HUES48 (cell line): ENCODE results near the gene EPHA3.

Experiments
- H3K27ac ChIP-seq: one replicate; pipeline ENCODE4 v1.7.0; 2013; ENCODE audit warnings: low read depth, low read length, inconsistent platforms
- H3K27me3 ChIP-seq: 2 replicates; pipeline ENCODE4 v1.6.1; 2013; ENCODE audit warnings: mild to moderate bottlenecking, low read length; ENCODE audit not compliant: control insufficient read depth, insufficient read depth
- H3K36me3 ChIP-seq: 2 replicates; pipeline ENCODE4 v1.6.1; 2013; ENCODE audit warnings: low read length; ENCODE audit not compliant: control insufficient read depth, insufficient read depth
- H3K4me1 ChIP-seq: 2 replicates; pipeline ENCODE4 v1.6.1; 2013; ENCODE audit warnings: mild to moderate bottlenecking, low read length; ENCODE audit not compliant: control insufficient read depth, insufficient read depth
- H3K4me3 ChIP-seq: 2 replicates; pipeline ENCODE4 v1.5.1; 2013; ENCODE audit warnings: mild to moderate bottlenecking, low read depth, low read length
- H3K9ac ChIP-seq: 2 replicates; pipeline ENCODE4 v1.6.1; 2013; ENCODE audit warnings: mild to moderate bottlenecking, low read depth, low read length, moderate library complexity
- H3K9me3 ChIP-seq: 2 replicates; pipeline ENCODE4 v1.6.1; 2013; ENCODE audit warnings: low read length; ENCODE audit not compliant: control insufficient read depth, insufficient read depth

Gene EPHA3

DNA sequence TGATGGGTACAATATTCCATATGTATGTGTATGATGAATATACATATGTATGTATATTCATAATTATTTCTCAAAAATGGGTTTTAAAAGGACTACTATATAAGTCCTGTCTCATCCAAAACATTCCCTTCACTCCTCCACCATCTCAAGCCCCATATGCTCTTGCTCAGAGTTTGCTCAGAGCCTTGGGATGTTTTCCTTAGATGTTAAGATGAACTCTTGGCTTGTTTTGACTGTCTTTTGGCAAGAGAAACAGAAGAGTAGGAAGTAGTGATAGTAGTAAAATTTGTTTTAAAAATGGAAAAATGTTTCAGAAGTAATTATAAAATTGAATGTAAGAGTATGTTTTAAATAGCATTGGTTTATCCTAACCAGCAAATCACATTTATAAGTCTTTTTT, 6.2 kb upstream of the EPHA3 start:
- Histone ChIP-seq H3K36me3 (no peaks in the 10 kb centered on the region), H3K9ac (no peak overlapping the region), H3K4me3 (no peak overlapping the region), H3K9me3 (no peaks in the 10 kb centered on the region), H3K27me3 (peaks cover 10% of the 10 kb centered on the region; the same call in 1 of the 2 replicates), H3K4me1 (0 out of 2 replicates have a peak, but pooled peaks cover 6% of the 10 kb centered on the region), H3K27ac (no peak overlapping the region)

DNA sequence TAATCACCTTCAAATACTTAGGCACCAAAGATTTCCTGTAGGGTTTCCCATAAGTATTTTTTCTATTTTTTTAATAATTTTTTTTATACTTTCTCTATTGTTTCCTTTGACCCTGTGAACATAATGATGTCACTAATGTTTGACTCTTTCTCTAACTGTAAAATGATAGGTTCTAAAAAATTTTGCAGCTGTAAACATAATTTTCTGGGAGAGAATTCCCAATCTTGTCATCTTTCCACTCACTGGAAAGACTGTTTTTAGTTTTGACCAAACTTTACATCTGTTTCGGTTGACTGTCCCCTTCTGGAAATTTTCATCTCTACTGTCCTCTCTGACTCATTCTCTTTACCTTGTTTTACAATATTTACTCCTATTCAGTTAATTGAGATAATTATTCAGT, 5.5 kb upstream of the EPHA3 start:
- Histone ChIP-seq H3K4me1 (peaks cover 8% of the 10 kb centered on the region; the same call in 1 of the 2 replicates), H3K4me3 (no peak overlapping the region), H3K9ac (no peak overlapping the region), H3K9me3 (no peaks in the 10 kb centered on the region), H3K27ac (no peak overlapping the region), H3K27me3 (peaks cover 17% of the 10 kb centered on the region), H3K36me3 (no peaks in the 10 kb centered on the region)

DNA sequence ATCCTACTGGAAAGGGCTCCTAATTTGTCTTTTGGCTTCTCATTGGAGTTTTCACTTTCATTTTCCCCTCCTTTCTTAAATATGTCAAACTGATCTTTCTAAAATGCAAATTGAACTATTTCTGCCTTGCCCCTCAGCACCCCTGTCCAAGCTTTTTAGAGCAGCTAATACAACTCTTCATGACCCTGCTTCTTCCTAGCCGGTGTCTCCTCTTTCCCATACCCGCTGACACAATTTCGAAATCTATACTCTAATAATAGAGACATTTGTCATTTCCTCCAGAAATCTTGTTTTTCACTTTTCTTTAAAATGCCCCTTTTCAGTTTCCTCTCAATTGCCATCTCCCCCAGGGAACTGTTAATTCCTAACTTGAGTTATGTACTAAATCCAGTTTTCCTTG, 2.9 kb upstream of the EPHA3 start:
- peaks cover 3% of the 10 kb centered on the region; the same call in 1 of the 2 replicates for H3K4me1 ChIP-seq
- H3K36me3 ChIP-seq = no peaks in the 10 kb centered on the region
- H3K27me3 ChIP-seq = peaks cover 42% of the 10 kb centered on the region
- no peaks in the 10 kb centered on the region for H3K9me3 ChIP-seq
- H3K27ac ChIP-seq = no peak overlapping the region
- no peak overlapping the region for H3K4me3 ChIP-seq
- H3K9ac ChIP-seq = no peak overlapping the region

DNA sequence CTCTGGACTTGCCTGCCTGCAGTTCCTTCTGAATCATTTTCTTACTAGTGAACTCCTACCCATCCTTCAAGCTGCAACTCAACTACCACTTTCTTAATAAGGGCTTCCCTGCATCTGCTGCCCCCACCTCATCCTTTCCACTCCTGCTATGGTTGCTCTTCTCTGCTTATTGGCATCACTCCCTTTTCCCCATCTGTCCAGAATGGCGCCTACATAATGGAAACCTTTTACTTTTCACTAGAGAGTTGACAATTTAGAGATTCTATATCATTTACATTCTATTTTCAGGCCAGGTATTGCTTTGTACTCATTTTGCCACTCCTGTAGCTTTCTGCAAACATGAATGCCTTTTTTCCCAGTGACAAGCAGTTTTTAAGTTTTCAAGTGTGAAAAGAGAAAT, 1.9 kb upstream of the EPHA3 start:
- Histone ChIP-seq H3K9ac (no peak overlapping the region), H3K27me3 (peaks cover 46% of the 10 kb centered on the region), H3K4me3 (no peak overlapping the region), H3K27ac (no peak overlapping the region), H3K4me1 (peaks cover 3% of the 10 kb centered on the region; the same call in 1 of the 2 replicates), H3K9me3 (no peaks in the 10 kb centered on the region), H3K36me3 (no peaks in the 10 kb centered on the region)

DNA sequence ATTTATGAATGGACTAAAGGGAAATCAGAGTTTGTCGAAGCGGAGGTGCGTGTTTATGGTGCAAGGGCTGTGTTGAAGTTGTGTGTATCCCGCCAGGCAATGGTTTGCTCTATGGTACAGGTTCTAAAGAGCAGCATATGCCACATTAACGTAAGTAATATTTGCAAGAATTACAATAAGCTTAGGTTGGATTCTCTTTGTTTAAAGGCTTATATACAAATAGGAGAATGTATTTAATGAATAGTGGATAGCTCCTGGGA, 800 bp downstream of the EPHA3 start:
- Histone ChIP-seq H3K9ac (no peak overlapping the region), H3K9me3 (no peaks in the 10 kb centered on the region), H3K27ac (no peak overlapping the region), H3K27me3 (peaks cover 52% of the 10 kb centered on the region), H3K36me3 (no peaks in the 10 kb centered on the region), H3K4me1 (peaks cover 3% of the 10 kb centered on the region; the same call in 1 of the 2 replicates), H3K4me3 (peak overlapping the region; percentile 63; the same call in 1 of the 2 replicates)

DNA sequence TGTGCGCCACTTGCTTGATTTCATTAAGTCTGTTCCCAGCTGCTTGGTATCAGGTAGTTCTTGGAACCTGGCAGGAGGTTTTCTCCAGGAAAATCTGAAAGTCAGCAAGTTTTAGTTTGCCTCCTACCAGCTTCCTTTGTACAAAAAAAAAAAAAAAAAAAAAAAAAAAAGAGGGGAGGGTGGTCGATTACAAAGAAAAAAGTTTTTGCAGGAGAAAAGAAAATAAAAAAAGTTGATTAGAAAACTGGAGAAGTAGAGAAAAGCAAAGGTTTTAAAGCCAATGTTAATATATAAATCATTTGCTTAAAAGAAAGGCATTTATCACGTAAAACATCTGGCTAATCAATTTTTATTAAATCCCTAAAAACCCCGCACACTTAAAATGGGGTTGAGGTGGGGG, 5.9 kb downstream of the EPHA3 start:
- no peaks in the 10 kb centered on the region for H3K36me3 ChIP-seq
- no peak overlapping the region for H3K4me3 ChIP-seq
- no peak overlapping the region for H3K9ac ChIP-seq
- no peaks in the 10 kb centered on the region for H3K9me3 ChIP-seq
- peaks cover 46% of the 10 kb centered on the region for H3K27me3 ChIP-seq
- peaks cover 20% of the 10 kb centered on the region for H3K4me1 ChIP-seq
- H3K27ac ChIP-seq = no peak overlapping the region

DNA sequence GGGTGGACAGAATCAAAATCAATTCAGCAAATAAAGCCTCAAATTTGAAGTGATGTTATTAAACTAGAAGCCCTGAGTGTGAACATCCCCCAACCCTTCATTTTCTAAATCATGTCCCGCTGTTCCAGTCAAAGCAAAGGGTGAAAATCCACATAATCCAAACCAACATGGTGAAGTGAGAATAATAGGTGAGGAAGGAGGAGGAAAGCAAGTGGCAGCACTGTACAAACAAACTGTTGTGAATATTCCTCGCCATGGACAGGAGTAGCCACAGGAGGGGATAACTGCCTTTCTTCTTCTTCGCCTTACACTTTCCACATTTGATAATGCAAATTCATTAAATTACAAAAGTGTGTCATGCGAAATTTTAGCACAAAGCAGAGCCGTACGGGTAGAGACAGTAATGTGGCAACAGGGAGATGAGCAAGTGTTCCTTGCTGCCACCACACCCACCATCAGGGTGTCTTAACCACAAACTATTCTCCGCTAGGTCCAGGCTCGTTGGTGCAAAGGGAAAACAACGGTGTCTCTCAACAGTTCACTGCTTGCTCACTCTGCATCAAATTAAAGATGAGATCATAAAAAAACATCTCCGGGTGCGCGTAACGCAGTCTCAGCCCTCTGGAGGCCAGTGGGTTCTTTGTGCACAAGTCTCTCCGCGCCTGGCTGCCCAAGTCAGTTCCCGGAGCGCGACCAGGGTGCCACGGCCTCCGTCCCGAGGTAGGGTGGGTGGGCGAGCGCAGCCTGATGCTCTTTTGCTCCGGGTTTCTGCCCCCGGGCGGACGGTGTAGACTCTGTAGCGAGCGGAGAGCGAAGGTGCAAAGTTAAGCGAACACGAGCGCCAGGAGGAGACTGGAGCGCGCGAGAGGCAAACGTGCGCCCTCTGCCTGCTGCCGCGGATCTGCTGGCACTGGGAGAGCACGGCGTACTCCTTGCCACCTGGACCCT, 6.7 kb downstream of the EPHA3 start:
- Histone ChIP-seq H3K36me3 (no peaks in the 10 kb centered on the region), H3K4me1 (peaks cover 20% of the 10 kb centered on the region), H3K27ac (peak overlapping the region; percentile 31), H3K9me3 (no peaks in the 10 kb centered on the region), H3K4me3 (peak overlapping the region; percentile 67), H3K27me3 (peaks cover 38% of the 10 kb centered on the region), H3K9ac (no peak overlapping the region)

DNA sequence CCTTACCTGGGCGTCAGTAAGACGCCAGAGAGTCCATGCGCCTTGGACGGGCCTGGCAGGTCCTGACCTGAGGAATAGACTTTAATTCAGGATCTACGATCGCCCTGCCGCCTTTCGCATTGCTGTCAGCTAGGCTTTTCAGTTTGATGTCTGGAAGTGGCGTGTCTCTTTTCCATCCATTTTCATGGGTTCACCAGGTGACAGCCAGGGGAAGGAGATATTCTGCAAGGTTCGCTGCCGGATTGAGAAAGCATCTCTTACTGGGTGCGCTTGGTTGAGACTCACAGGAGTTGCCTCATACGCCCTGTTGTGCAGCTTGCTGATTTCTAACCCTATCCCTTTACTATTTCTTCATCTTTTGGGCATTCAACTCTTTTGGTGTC, 7.4 kb downstream of the EPHA3 start:
- Histone ChIP-seq H3K36me3 (no peaks in the 10 kb centered on the region), H3K4me3 (peak overlapping the region; percentile 67), H3K27me3 (peaks cover 32% of the 10 kb centered on the region), H3K9ac (no peak overlapping the region), H3K4me1 (peaks cover 20% of the 10 kb centered on the region), H3K9me3 (no peaks in the 10 kb centered on the region), H3K27ac (no peak overlapping the region)

DNA sequence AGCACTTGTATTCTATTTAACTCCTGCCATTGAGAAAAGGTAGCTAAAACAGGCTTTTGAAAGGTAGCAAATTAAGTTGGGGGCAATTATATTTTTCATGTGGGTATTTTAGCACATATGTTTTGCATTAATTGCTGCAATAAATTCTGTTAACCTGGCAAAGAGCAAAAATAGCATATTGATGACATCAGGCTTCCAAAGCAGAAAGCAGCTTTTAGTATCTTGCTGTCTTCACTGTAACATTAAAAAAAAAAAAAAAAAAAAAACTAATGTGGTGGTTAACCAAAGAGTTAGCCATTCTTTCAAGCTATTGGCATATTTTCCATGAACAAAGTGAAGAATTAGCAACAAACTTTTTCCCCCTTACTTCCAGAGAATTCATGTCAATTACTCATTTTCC, 9.1 kb downstream of the EPHA3 start:
- Histone ChIP-seq H3K9ac (no peak overlapping the region), H3K27ac (no peak overlapping the region), H3K36me3 (no peaks in the 10 kb centered on the region), H3K27me3 (peaks cover 31% of the 10 kb centered on the region), H3K4me3 (no peak overlapping the region), H3K4me1 (peaks cover 20% of the 10 kb centered on the region), H3K9me3 (no peaks in the 10 kb centered on the region)

DNA sequence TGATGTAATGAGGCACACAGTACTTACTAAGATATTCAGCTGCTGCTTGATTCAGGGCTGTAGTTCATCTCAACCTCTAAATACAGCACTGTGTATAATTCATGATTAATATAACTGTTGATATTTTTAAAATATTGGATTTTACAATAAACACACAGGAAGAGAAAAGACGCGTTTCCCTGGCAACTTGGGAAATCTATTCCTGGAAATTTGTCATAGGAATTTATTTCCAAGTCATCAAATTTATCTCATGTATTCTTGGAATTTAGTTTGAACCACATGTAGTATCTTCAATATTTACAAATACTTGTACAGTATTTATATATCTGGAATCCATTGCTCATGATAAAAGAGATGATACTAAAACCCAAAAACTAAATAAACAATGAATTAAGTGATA, 30.6 kb downstream of the EPHA3 start:
- no peak overlapping the region for H3K4me3 ChIP-seq
- H3K9ac ChIP-seq = no peak overlapping the region
- H3K27ac ChIP-seq = no peak overlapping the region
- H3K9me3 ChIP-seq = no peaks in the 10 kb centered on the region
- H3K4me1 ChIP-seq = no peaks in the 10 kb centered on the region
- H3K36me3 ChIP-seq = no peaks in the 10 kb centered on the region
- H3K27me3 ChIP-seq = no peaks in the 10 kb centered on the region

DNA sequence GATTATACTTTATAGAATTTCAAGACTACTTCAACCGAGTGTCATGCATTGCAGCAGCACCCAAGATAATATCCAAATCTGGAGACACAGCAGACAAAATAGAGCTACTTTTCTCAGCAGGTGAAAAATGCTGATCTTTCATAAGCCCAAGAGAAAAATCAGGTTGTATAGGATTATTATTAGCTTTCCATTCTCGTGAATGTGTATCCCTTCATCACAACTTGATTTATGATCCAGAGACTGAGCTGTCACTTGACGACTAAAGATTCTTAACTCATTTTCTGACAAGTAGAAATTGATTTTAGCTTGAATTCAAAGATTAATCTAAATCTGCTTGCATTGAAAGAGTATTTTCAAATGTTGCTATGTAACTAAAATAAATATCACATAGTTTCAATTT, 32.4 kb downstream of the EPHA3 start:
- H3K4me1 ChIP-seq = no peaks in the 10 kb centered on the region
- H3K9me3 ChIP-seq = no peaks in the 10 kb centered on the region
- H3K27ac ChIP-seq = no peak overlapping the region
- no peaks in the 10 kb centered on the region for H3K36me3 ChIP-seq
- H3K27me3 ChIP-seq = no peaks in the 10 kb centered on the region
- no peak overlapping the region for H3K4me3 ChIP-seq
- H3K9ac ChIP-seq = no peak overlapping the region
